Measurements from ENCODE around the gene FARP2. TPM values are rescaled to one million over a fixed set of nuclear protein-coding genes. Genes with fewer than 3 reads are reported as not detected.
A peak's percentile ranks its signal among the peaks of the same experiment; 100 is the strongest.

The FARP2 gene
- total and polyA plus RNA-seq, 2 of the 13 experiments (the other 11 are each of a cell fraction or from before 2014, with no cell fraction given): 28.0 to 45.4 TPM

- Histone ChIP-seq H3K79me2 (ENCODE audit: insufficient read depth, low read length) (no peaks in the 10 kb centered on the region), H3K9me3 (ENCODE audit: low read length) (no peaks in the 10 kb centered on the region), H2AFZ (ENCODE audit: low read length) (peak overlapping the region; percentile 57), H3K4me2 (ENCODE audit: low read depth, low read length) (peak overlapping the region; percentile 52), H3K36me3 (replicated peaks in 1 of 2; ENCODE audit: control insufficient read depth in 1 of 2, insufficient read depth in 2 of 2, low read length in 2 of 2) (no peaks in the 10 kb centered on the region), H3K4me1 (ENCODE audit: insufficient read depth, low read length) (peaks cover 57% of the 10 kb centered on the region), H3K9ac (ENCODE audit: insufficient read depth, low read depth, low read length) (no peak overlapping the region), H3K4me3 (replicated peaks in 1 of 3; ENCODE audit: insufficient read depth in 1 of 3, low read depth in 2 of 3, low read length in 3 of 3) (no peak overlapping the region), H4K20me1 (ENCODE audit: insufficient read depth, low read length) (no peaks in the 10 kb centered on the region), H3K27me3 (ENCODE audit: control insufficient read depth in 1 of 2, insufficient read depth in 2 of 2, low read length in 2 of 2) (no peaks in the 10 kb centered on the region; a peak in 2 of 5 replicates), H3K27ac (ENCODE audit: extremely low read length, insufficient read depth, low read length) (peak overlapping the region; percentile 28)
- POLR2A ChIA-PET: interaction anchor here (0.8 to 2.4 kb wide), 8 partner anchors 15 to 188 kb away, joined by 3 to 11 read pairs (median 5); partner anchors contain the start of gene BOK
- FAIRE-seq (peak; percentile 53), ATAC-seq (peak; percentile 11; the same call in 2 of the 3 replicates), DNase-seq (ENCODE audit: low spot score) (no peak)
- 43% methylated on average over 10 of the region's 10 CpGs for WGBS (ENCODE audit: low lambda C conversion rate)
- BruUV-seq (replicated peaks): no TSS peak
- CTCF ChIA-PET (ENCODE audit: low intra/inter-chr PET ratio, low total read pairs): no interaction called here
- intact Hi-C loops (cut with micrococcal nuclease; ENCODE audit: unreplicated experiment) (no loop called here), in situ Hi-C loops (cut with HindIII; ENCODE audit: extremely low pct_ligation_motif_present, low pct_unique_long_range_greater_than_20kb) (no loop called here)
- TF ChIP-seq GATAD1 (CRISPR knock-in tag; IDR thresholded peaks at IDR 0.05) (no peak), ZBTB38 (CRISPR knock-in tag; IDR thresholded peaks at IDR 0.05) (peak; percentile 18; the same call in 1 of the 2 replicates), RXRB (CRISPR knock-in tag; IDR thresholded peaks at IDR 0.05; ENCODE audit: borderline replicate concordance) (0 out of 2 replicates have a peak, but pooled peaks have one; percentile 2), ZNF781 (CRISPR knock-in tag; IDR thresholded peaks at IDR 0.05; ENCODE audit: borderline replicate concordance, not compliant biosample characterization) (peak; percentile 17), MTF1 (CRISPR knock-in tag; IDR thresholded peaks at IDR 0.05) (no peak), ZBTB20 (CRISPR knock-in tag; IDR thresholded peaks at IDR 0.05; ENCODE audit: borderline replicate concordance, low read depth) (no peak), NAIF1 (CRISPR knock-in tag; IDR thresholded peaks at IDR 0.05; ENCODE audit: borderline replicate concordance) (no peak), NR0B2 (CRISPR knock-in tag; IDR thresholded peaks at IDR 0.05) (no peak), ZNF768 (CRISPR knock-in tag; IDR thresholded peaks at IDR 0.05) (no peak), ZNF674 (CRISPR knock-in tag; IDR thresholded peaks at IDR 0.05; ENCODE audit: low read depth) (no peak), ZNF256 (CRISPR knock-in tag; conservative IDR thresholded peaks at IDR 0.05) (no peak), ZNF44 (CRISPR knock-in tag; IDR thresholded peaks at IDR 0.05) (no peak), ZNF644 (CRISPR knock-in tag; IDR thresholded peaks at IDR 0.05; ENCODE audit: low read depth) (0 out of 2 replicates have a peak, but pooled peaks have one; percentile 7), GATAD2A (CRISPR knock-in tag; IDR thresholded peaks at IDR 0.05) (no peak), ZNF362 (CRISPR knock-in tag; IDR thresholded peaks at IDR 0.05; ENCODE audit: borderline replicate concordance) (no peak), ZNF737 (CRISPR knock-in tag; IDR thresholded peaks at IDR 0.05; ENCODE audit: borderline replicate concordance) (no peak), ZNF160 (CRISPR knock-in tag; IDR thresholded peaks at IDR 0.05) (no peak), ELF4 (CRISPR knock-in tag; IDR thresholded peaks at IDR 0.05; ENCODE audit: borderline replicate concordance) (no peak), ZNF562 (CRISPR knock-in tag; IDR thresholded peaks at IDR 0.05; ENCODE audit: borderline replicate concordance) (no peak)
Measured at GRCh38 chr2:241514986-241515737, 159.1 kb downstream of the FARP2 start.

Data from HepG2 (cell line).